GM19372 (cell line): ENCODE data around the gene TSGA10IP.

Experiments used
- ATAC-seq: cut with Tn5 transposase; IDR thresholded peaks from one replicate; pipeline ENCODE4 v1.9.1; 2021; ENCODE audit warnings: mild to moderate bottlenecking, low read depth, moderate library complexity; ENCODE audit not compliant: unreplicated experiment

The TSGA10IP gene

DNA sequence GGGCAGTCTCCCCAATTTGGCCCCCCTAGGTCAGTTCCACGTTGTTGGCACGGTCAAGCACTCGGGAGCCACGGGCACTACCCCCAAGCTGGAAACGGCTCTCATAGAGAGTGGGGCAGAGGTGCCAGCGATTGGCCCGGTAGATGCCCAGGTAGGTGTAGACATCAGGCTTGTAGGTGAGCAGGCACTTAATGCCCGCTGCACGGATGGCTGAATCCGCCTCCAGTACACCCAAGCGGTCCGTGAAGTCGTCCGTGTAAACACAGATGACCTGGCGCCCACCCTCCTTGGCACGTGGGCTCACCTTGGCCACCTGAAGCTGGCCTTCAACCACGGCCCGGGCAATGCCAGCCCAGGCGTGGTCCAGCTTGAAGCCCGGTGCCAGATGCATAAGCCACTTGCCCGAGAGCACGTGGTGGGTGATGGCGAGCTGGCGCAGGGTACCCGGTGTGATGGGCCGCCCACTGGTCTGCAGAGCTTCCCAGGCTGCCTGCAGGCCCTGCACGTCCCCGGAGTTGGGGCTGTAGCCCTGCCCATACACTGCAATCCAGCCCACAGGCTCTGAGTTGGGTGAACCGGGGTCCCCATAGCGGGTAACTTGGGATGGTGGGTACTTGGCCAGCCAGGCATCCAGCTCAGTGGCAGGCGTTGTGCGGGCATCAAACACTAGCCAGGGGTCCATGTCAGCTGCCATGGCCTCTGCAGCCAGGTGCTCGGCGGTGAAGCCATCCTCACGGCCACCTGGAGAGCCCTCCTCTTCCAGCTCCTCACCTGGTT, 27.7 kb upstream of the TSGA10IP start:
- ATAC-seq, result no peak

DNA sequence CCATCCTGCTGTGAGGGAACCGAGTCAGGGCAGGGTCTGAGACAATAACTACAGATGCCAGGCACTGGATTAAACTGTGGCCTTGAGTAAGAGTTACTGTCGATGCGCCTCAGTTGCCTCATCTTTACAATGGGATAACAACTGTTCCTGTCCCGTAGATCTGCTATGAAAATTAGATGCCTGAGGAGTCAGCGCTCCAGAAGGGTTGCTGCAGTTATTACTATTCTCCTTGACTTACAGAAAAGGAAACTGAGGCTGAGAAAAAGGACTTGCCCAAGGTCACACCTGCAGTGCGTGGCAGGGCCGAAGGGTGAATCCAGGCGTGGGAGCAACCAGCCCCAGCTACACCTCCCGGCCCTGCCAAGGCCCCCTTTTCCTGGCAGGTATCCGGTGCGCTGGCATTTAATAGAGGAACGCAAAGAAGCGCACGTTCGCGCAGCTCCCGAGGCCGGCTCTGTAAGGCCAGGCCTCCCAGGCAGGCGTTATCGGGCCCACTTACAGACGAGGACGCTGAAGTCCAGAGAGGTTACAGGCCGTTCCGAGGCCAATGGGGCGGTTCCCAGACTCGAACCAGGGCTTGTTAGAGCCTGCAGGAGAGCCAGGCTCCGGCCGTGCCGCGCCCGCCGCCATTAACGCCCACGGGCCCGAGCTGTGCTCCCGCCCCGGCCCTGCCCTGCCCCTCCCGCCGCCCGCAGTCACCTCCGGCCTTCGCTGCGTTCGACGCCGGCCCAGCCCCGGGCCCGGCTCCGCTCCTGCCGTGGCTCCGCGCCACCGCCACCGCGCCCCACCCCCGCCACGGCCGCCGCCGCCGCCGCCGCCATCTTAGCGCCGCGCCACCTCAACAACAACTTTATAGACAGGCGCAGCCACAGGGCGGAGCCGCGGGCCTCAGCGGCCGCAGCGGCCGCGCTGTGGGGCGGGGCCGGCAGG, 26.8 kb upstream of the TSGA10IP start, which contains the start of gene C11orf68:
Gene C11orf68 (minus strand): TSS at position 852 of the 930 bp plus-strand sequence. CDS start 31 bp downstream, at position 821.
- ATAC-seq, result peak; percentile 55

DNA sequence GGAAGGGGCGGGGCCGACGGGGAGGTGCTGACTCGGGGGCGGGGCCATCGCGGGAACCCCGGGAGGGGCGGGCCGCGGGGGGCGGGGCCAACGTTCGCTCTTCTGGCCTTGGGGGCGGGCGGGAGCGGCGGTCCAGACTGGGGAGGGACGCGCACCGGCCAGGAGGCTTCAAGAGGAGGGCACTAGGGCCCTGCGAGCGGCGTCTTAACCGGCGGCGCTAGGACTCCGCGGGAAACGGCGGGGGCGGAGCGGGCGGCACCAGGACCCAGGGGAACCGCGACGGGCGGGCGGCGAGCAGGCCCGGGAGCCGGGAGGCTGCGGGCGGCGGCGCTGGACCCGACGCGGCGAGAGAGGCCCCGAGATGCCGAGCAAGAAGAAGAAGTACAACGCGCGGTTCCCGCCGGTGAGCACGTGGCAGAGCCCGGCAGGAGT, 26.1 kb upstream of the TSGA10IP start, which contains the start of gene DRAP1:
Gene DRAP1 (plus strand): TSS at position 286 of the 432 bp plus-strand sequence. CDS start 76 bp downstream, at position 362.
- peak; percentile 80 for ATAC-seq

DNA sequence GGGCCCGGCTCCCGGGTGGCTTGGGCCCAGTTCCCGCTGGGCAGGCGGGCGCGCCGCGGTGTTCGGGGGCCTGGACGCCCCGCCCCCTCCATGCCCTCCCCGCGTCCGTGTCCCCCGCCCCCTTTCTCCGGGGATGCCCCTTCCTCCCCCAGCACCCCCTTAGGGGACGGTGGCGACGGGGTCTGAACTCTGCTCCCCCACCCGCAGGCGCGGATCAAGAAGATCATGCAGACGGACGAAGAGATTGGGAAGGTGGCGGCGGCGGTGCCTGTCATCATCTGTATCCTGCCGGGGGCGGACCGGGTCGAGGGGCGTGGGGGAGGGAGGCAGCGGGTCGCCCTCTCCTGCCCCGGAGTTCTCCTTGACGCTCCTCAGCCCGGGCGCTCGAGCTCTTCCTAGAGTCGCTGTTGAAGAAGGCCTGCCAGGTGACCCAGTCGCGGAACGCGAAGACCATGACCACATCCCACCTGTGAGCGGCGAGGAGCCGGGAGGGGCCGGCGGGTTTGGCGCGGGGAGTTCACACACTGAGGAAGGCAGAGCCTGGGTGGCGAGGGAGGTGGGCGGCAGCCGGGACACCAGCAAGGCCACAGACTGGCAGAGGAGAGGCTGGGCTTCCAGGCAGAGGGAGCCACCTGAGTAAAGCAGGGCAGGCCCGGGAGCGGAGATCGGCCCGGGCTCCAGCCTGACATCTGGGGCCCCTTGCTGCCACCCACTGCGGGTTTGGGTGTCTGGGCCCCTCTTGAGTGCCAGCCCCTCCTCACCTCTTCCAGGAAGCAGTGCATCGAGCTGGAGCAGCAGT, 25.5 kb upstream of the TSGA10IP start:
- ATAC-seq, result peak; percentile 41

DNA sequence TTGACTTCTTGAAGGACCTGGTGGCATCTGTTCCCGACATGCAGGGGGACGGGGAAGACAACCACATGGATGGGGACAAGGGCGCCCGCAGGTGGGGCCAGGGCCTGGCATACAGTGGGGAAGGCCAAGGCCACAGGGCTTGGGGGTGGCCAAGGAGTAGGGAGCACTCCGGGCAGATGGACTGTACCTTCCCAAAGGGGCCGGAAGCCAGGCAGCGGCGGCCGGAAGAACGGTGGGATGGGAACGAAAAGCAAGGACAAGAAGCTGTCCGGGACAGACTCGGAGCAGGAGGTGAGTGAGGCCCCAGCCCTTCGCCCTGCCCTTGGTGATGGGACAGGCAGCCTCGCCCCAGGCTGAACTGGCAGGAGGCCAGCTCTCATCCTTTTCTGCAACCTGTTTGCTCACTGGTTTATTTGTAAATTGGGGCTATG, 24.9 kb upstream of the TSGA10IP start:
- ATAC-seq, result no peak

DNA sequence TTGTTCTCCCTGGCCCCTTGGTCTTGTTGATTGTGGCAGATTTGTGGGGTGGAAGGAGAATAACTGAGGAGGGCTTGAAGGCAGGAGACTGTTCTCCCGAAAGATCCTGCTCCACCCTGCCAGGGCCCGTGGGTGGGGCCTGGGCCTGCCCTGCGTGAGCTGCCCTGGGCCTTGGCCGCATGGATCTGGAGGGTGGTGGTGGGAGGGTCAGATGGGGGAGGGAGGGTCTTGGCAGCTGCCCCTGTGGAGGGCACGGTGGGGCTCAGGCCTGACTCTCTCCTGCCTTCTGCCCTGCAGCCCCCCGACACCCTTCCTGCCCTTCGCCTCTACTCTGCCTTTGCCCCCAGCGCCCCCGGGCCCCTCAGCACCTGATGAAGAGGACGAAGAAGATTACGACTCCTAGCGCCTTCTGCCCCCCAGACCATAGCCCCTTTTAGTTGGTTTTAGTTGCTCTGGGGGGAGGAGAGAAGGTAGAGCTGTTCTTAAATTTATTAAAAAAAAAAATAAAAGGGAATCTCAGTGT, 24.2 kb upstream of the TSGA10IP start:
- no peak for ATAC-seq

DNA sequence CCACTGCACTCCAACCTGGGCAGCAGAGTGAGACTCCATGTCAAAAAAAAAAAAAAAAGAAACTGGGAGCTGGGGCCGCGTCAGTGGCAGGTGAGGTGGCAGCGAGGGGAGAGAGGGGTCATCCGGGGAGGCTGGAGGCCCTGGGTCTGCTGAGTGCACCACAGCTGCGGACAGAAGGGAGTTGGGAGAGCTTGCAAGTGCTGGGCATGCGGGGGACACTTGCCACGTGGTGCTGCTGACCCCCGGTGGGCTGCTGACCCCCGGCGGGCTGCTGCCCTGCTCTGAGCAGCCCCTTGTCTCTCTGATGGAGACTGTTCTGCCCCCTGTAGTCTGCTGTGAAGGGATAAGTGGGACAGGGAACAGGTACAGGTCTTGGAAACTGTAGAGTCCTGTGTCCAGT, 23.4 kb upstream of the TSGA10IP start:
- ATAC-seq, result no peak

DNA sequence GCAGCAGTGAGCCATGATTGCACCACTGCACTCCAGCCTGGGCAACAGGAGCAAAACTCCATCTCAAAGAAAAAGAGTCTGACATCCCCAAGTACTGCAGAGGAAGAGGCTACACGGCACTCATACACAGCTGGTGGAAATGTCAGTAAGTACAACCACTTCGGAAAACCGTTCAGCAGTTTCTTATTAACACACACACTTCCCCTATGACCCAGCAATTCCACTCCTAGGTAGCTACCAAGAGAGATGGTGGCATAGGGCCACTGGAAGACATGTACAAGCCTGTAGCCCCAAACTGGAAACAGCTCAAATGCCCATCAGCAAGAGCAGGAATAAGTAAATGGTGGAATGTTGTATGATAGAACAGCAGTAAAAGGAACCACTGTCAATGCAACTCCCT, 22.7 kb upstream of the TSGA10IP start:
- no peak for ATAC-seq

DNA sequence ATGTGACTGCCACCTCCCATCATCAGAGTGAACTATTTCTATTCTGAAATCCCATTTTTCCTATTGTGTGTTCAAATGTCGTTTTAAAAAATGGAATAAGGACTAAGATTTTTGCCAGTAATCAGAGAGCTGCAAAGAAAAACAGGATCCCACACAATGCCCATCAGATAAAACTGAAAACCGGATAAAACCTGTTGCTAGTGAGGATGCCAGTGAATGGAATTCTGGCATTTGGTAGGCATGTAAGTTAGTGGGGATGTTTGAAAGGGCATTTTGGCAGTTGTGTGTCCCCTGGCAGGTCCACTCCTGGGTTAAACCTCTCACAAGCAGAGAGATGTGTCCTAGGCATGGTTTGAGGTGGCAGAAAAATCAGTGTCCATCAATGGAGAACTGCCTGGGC, 19.9 kb upstream of the TSGA10IP start:
- ATAC-seq, result no peak

DNA sequence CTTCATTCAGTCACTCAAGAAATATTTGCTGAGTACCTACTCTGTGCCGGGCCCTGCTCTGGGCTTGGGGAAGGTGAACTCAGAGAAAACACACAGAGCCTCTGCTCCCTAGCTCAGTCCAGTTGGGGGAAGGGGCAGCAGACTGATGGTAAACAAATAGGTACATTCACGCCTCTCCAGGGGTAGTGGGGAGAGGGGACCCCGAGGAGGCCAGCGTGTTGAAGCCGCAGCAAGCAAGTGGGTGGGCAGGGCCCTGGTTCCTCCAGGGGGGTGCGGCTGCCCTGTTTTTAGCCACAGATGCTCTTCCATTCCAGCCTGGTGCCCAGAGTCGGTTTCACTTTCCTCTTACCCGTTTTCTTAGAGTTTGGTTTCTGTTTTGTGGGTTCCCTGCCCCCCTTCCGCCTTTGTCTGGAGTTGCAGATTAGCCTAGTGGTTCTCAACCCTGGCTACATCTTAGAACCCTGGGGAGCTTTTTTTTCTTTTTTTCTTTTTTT, 17.3 kb upstream of the TSGA10IP start:
- ATAC-seq, result peak; percentile 61

DNA sequence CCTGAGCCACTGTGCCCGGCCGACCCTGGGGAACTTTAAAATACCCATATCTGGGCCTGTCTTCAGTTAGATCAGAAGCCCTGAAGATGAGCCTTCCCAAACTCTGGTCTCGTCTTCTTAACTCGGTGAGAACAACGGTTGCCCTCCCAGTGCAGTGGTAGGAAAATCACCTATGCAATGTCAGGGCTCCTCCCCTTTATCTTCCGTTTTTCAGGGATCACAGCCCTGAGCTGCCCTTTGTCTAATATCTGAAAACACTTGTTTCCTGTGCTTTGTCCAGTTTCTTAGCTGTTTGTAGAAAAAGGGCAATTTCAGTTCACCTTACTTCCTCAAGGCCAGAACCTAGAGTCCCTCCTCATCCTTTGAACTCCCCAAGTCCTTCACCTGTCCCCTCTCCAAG, 16.6 kb upstream of the TSGA10IP start:
- ATAC-seq, result no peak

DNA sequence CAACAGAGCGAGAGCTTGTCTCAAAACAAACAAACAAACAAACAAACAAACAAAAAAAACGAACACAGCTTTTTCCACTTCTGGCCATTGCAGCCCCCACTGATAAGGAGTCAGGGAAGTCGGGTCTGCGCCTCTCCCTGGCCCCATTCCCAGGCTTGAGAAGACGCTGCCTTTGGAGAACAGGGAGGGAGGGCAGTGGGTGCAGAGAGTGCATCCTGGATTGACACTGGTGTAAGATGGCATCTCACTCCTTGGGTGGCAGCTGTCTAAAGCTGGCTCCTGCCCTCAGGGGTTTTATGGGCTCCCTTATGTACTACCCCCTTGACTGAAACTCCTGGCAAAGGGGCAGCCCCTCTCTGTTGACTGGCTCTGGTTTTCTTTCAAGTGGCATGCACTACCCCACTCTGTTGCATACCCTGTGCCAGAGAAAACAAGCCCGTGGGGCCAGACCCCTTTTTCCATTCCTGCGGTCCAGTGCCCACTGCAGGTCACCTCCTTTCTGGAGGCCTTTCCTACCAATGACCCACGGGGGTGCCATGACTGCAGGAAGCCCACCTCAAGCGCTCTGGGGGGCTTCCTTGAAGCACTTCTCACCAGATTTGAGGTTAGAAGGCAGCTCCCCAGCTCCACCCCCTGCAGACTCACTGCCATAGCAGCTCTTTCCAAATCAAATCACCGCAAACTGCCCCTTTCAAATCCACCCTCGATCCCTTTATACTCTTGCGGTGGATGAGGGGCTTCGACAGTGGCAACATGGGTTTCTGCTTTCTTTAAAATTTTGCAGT, 13.3 kb upstream of the TSGA10IP start:
- ATAC-seq, result no peak

DNA sequence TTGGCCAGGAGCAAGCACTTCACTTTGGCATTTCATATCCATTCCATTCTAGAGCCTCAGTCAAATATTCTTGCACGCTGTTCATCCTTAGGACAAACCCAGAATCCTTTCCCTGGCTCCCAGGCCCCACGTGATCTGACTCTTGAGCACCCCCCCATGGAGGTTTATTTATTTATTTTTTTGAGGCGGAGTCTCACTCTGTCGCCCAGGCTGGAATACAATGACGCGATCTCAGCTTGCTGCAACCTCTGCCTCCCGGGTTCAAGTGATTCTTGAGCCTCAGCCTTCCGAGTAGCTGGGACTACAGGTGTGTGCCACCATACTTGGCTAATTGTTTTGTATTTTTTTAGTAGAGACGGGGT, 12.7 kb upstream of the TSGA10IP start:
- no peak for ATAC-seq

DNA sequence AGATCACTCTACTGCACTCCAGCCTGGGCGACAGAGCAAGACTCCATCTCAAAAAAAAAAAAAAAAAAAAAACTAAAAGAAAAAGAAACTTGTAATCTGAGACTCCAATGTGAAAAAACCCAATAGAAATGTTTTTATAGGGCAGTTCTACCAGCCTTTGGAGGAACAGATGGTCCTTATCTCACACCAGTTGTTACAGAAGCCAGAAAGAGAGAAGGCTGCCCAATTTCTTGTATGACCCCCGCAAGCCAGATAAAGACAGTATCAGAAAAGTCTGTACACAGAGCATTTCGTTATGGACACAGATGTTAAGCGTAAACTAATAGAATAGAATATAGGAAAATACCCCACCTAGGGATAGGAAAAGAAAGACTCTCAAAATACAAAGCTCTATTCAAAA, 11.3 kb upstream of the TSGA10IP start:
- ATAC-seq, result no peak

DNA sequence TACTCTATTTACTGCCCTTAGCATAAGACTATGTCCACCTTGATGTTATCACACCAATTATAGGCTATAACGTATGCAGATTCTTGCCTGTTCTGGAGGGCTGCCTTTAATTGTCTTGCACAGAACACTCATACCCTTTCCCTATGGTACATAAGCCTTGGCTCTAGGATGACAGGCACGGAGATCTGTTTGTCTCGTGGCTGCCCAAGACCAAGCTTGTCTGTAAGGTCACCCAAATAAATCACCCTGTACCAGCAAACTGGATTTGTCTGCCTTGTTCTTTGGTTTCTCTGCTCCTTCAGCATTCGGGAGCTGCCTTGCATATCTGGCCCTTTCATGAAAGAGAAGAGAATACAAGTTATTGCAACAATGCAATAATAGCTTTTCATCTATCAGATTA, 7.5 kb upstream of the TSGA10IP start:
- no peak for ATAC-seq

DNA sequence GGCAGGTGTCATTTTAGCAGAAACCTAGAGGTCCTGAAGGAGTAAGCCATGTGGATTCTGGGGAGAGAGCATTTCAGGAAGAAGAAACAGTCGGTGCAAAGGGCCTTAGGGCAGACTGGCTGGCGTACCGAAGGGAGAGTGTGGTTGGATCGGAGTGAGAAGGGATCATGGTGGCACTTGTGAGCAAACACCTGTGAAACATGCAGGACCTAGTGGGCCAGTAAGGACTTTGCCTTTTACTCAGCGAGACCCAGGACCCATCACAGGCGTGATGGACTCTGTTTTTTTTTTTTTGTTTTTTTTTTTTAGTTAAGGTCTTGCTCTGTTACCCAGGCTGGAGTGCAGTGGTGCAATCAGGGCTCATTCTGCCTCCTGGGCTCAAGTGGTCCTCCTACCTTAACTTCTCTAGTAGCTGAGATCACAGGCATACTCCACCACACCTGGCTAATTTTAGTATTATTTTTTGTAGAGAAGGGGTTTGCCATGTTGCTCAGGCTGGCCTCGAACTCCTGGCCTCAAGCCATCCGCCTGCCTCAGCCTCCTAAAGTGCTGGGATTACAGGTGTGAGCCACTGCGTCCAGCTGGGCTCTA, 3.5 kb upstream of the TSGA10IP start:
- no peak for ATAC-seq

DNA sequence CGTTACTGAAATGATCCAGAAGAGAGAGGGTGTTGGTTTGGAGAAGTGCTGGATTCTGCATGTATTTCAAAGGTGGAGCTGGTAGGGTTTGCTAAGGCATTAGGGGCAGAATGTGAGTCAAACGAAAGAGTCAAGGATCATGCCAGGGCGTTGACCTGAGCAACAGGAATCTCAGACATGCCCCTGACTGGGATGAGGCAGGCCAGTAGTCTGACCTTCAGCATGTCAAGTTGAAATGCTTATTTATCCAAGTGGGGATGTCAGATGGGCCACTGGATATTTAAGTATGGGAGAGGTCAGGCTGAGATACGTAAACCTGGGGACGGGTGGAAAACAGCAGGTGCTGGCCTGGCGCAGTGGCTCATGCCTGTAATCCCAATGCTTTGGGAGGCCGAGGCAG, 2.7 kb upstream of the TSGA10IP start:
- no peak for ATAC-seq

DNA sequence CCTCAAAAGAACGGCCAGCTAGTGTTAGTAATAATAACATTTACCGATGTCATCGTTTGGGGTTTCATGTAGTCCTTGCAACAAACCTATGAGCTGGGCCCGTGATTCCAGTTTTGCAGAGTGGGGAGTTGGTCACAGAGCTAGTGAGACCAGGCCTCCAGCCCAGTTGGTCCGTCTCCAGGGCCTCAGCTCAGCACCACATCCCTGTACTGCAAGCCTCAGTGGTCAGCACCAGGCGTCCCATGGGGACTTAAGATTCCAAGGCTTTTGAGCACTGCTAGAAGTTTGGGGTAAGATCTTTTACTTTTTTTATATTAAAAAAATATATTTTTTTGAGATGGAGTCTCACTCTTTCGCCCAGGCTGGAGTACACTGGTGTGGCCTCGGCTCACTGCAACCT, 1.1 kb upstream of the TSGA10IP start:
- no peak for ATAC-seq

DNA sequence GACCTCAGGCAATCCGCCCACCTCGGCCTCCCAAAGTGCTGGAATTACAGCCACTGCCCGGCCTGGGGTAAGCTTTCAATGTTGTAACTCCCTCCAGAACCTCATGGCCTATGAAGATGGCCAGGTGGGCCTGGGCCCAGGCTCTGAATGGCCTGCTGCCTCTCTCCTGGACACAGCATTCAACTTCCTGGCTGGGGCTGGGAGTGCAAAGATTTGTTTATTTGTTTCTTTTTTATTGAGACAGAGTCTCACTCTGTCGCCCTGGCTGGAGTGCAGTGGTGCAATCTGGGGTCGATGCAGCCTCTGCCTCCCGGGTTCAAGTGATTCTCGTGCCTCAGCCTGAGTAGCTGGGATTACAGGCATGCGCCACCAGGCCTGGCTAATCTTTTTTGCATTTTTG, 513 bp upstream of the TSGA10IP start:
- no peak for ATAC-seq
